Measurements from ENCODE around the gene LGALS3BP.
A peak's percentile ranks its signal among the peaks of the same experiment; 100 is the strongest.
"Not testable (repeated sequence)": the region's sequence is repeated elsewhere in the genome, so short reads cannot be mapped to it uniquely, and the experiment has no call there.

The LGALS3BP gene, protein sequence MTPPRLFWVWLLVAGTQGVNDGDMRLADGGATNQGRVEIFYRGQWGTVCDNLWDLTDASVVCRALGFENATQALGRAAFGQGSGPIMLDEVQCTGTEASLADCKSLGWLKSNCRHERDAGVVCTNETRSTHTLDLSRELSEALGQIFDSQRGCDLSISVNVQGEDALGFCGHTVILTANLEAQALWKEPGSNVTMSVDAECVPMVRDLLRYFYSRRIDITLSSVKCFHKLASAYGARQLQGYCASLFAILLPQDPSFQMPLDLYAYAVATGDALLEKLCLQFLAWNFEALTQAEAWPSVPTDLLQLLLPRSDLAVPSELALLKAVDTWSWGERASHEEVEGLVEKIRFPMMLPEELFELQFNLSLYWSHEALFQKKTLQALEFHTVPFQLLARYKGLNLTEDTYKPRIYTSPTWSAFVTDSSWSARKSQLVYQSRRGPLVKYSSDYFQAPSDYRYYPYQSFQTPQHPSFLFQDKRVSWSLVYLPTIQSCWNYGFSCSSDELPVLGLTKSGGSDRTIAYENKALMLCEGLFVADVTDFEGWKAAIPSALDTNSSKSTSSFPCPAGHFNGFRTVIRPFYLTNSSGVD

DNA sequence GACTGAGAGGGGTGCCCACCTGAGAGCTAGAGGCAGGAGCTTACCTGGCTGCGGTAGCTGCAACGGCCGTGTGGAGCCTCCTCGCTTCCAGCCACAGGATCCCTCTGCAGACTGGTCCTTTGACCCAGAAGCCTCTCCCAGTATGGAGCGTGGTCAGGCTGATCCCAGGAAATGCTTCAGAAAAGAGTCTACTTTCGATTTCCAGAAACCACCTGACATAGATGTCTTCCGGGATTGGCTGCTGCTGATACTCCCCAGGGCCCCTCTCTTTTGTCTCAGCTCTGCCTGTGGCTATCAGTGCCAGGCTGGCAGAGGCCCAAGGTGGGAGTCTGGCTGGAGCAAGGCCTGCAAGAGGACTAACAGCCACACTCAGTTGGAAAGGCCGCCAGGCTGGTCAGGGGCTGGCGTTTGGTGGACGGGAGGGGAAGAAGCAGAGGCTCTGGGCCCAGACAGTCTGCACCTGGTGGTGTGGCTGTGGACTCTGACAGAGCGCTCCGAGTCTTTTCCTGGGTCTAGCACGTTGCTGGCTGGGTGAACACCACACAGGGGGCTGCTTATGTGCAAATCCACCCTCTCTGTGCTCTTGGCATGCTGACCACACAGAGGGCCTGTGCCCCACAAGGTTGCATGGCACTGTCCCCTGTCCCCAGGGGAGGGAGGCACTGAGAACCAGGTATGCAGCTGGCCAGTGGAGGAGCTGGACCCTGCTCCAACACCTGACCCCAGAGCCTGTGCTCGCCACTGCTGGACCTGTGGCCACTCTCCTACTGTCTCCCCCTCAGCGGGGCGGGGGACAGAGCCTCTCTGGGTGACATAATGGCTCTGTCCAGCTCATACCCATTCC, at the start of gene LGALS3BP:
Gene LGALS3BP (minus strand): TSS at position 144 of the 844 bp plus-strand sequence. CDS start 2,732 bp downstream, outside the sequence.
- DNase-seq, result peak; percentile 94

DNA sequence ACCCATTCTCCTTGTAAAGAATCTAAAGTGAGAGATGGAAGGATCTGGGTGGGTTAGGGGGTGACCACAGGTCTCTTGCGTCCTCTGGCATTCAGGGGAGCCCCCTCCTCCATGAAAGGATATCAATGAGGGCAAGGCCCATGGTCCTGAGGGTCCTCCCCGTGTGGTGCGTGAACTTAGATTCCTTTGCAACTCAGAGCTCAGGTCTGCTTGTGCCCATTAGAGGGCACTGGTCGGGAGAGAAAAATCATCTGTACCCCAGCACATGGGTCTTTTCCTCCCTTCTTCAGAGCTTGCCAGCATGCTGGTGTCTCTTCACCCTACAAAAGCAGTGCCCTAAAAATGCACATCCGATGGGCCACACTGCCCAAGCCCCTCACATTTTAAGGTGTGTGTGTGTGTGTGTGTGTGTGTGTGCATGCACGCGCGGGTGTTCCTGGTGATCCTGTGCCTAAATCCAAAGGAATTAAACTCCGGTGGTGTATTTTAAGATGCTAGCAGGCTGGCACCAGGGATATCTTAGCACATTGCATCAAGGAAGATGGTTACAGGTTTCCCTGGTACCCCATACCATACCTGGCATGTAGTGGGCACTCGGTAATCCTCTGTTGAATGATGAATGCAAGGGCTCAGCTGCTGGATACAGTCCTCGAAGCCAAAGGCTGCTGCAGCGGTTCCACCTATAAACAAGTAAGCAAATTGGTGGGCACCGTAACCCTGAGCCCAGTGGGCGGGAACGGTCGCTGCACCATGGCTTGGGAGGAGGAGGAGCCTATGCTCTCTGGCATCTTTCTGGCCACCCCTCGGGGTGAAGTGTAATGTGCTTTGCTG, 49.0 kb upstream of the LGALS3BP start:
- no peak for DNase-seq

DNA sequence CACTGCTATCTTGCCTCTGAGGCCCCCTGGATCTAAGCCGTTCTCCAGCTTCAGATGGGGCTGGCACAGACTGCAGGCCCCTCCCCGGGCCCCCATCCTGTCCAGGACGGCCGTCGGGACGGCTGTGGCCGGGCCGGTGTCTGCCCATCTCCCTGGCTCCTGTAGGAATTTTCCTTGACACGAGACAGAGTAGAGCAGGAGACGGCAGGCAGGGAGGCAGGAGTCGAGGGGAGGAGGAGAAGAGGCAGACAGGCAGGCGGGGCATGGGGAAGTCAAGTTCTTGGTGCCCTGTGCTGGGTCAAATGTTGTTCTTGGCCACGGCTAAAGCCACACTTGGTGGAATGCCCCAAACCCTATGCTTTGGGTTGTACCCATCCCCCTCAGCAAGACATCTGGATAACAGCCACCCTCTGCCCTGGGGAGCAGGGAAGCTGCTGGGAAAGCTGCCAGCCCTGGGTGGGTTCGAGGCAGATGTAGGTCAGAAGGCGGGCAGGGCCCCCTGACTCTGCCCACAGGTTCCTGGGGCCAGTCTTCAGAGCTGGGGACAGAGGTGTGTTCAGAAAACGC, 48.3 kb upstream of the LGALS3BP start:
- no peak for DNase-seq

DNA sequence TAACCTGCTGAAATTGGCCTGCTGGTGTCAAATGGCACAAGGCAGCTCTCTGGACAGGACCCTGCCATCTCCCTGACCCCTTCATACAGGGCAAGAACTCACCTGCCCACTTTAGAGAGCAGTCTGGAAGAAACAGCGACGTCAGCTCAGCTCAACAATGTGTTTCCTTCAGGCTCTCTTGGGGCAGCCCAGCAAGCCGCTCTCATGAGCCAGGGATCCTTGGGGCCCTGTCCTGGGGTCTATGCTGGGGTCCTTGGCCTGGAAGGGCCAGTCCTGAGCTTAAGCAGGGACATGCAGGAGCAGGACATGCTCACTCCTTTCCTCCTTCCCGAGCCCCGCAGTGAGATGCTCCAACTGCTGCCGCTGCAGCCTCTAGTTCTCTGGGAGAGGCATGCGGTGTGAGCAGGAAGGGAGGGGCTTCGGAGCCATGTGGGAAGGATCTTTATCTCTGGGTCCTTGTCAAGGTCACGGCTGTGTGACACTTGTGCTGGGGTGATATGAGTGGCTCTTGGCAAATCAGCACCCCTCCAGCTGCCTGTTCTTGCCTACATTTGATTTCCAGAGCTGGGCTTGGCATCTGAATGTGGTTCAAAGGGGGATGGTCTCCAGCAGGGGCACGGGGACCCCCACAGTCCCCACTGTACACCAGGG, 47.7 kb upstream of the LGALS3BP start:
- DNase-seq, result no peak

DNA sequence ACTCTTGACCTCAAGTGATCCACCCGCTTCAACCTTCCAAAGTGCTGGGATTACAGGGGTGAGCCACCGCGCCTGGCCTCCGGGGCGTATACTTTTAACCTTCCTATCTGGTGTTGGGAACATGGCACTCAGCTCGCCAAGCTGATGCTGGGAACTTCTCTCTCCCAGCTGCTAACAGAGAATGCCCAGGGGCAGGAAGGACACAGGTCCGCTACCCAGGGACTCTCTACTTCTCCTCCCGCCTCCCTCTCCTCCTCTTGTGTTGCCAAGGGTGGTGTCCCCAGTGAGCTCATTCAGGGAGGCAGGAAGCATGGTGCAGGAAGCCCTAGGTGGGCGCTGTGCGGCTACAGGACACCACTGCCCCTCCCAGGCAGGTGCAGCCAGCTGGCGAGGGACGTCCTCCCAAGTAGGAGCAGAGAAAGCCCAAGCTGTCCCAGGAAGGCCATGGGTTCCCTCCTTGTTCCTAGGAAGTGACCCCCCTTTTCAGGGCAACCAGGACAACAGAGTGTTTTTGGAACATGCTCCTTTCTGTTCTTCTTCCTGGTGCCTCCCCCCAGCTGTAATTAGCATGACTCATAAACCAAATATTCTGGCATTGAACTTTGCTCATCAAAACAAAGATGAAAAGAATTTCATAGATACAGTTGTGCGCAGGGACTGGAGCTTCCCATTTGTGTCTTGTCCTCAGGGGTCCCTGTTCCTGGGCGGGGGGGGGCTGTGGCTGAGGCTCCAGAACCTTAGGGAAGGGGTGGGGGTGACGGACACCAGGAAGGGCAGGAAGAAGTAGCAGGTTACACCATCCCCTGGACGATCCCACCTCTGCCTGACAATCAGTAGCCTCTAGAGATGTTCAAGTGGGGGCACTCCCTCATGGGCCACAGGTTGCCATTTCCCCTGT, 46.9 kb upstream of the LGALS3BP start:
- DNase-seq, result no peak

DNA sequence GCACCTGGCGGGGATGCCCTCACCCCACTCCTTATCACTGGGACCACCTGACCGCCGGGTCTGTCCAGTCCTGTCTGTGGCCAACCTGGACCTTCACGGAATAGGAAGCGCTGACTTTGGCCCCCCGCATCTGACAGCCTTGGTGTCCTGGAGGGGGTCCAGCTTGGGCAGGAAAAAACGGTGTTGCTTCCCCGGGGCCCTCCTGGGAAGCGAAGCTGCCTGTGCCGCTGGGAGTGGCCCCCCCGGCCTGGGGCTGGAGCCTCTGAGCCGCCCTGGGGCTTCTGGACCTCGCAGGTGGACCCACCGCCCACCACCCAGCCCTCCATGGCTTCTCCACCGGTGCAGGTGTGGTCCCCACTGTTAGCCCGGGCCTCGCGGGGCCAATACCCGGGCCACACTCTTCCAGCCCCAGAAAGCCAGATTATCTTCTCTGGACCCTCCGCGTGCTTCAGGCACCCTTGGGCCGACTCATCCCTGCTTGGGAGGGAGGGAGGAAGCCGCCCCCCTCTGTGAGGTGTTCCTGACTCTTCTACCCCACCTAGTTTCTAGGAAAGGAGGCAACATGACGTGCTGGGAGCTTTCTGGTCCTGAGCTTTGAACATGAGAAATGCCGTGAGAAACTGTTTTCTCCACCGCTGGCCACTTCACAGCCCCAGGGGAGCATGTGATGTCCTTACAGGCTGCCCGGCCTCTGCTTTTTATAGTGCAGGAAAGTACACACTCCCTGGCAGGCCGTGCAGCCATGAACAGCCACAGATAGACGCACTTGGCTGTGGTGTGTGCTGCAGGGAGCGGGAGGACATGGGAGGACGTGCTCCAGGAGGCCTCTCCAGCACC, 45.4 kb upstream of the LGALS3BP start:
- DNase-seq, result no peak

DNA sequence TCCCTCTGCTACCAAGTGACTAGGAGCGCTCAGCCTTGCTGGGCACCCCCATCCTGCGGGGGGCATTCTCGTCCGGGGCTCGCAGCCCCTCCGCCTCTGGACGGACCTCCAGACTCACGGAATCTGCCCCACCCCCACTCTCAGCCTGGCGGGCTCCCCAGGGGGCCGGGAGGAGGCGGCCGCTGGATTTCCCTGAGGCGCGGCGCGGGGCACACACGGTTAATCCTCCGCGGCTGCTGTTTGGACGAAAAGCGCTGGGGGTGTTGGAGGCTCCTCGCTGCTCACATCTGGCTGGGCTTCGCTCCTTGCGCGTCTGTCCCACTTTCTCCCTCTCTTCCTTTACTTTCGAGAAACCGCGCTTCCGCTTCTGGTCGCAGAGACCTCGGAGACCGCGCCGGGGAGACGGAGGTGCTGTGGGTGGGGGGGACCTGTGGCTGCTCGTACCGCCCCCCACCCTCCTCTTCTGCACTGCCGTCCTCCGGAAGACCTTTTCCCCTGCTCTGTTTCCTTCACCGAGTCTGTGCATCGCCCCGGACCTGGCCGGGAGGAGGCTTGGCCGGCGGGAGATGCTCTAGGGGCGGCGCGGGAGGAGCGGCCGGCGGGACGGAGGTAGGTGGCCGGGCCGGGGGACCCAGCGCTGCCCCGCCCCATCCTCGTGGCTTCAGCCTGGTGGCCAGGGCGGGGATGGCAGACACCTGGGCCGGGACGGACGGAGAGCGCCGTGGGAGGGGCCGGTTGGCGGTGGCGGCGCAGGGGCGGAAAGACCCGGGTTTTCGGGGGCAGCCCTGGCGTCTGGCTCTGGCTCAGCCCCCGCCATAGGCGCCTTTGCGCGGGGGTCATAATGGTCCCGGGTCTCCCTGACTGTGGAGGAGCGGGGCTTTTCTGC, 44.4 kb upstream of the LGALS3BP start, which contains the start of gene C1QTNF1:
Gene C1QTNF1 (plus strand): TSS at position 284 of the 886 bp plus-strand sequence. CDS start 19,800 bp downstream, outside the sequence.
- no peak for DNase-seq

DNA sequence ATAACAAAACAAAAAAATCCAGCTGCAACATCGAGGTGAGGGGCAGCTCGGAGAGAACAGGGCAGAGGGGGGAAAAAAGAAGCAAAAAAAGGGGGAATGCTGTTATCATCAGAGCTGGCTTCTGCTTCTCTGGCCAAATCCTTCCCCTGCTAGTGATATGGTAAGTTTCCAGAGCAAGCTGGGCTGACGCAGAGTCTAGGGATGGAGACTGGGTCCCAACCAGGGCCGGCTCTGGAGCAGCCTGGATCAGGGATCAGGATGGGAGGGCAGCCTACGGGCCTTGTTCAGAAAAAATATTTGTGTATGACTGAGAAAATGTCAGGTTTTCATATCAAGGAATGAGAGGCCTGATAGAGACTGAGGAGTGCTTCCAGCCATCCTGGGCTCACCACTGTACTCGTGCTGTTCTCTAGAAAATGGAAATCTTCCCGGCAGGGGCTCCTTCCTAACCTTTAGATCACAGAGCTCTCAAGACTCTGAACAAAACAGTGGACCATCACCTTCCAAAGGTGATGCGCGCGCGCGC, 43.5 kb upstream of the LGALS3BP start:
- DNase-seq, result no peak

DNA sequence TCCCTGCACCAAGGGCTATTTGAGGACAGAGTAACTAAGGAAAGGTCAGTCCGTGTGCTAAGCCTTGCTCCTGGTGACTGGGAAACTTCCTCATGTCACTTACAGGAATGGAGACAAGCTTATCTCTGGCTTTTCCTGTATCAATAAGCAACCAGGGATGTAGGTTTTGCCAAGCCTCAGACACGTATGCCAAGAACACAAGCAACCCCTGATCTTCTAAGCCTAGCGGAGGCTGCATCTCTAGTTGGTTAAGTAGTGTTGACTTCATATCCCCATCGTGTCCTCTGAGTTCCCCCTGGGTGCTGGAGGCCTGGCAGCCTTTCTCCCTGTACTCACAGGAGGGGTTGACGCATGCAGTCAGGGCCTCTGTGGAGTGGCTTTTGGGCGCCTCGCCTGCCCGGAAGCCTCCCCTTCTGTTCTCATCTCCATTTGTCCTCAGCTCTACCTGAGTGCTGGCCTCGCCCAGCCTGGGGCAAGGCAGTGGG, 42.8 kb upstream of the LGALS3BP start:
- DNase-seq, result no peak

DNA sequence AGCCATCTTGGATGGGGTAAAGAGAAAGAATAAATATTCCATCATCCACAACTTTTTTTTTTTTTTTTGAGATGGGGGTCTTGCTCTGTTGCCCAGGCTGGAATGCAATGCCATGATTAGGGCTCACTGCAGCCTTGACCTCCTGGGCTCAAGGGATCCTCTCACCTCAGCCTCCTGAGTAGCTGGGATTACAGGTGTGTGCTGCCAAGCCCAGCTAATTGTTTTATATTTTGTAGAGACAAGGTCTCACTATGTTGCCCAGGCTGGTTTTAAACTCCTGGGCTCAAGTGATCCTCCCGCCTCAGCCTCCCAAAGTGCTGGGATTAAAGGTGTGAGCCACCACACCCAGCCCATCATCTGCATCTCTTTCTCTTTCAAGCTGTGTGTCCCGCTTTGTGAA, 42.2 kb upstream of the LGALS3BP start:
- not testable (repeated sequence) for DNase-seq

DNA sequence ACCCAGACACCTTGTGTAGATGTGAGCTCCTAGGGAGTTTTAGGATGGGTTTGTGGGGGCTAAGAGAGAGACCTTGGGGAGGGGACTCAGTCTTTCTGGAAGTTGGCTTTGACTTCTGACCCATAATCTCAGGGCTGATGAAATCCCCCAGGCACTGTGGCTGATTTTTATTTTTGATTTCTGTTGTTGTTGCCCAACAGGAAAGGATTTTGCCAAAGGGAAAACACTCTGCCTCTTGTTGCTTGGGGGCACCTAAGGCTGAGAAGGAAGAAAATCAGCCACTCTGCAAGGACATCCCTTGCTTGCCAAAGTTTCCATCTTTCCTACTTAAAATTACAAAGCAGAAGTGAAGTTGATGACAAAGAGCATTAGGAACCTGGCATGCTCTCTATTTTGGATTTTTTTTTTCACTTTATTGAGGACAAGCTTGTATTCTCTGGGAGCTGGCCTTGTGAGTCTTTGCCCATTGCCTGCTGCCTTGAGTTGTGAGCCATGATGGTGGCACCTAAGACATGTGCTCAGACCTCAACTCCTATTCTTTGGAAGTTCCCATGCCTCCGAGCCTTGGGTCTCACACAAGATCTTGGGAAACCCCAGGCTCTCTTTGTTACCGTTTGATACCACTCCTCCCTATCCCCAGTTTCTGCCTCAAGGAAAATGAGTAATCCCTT, 41.0 kb upstream of the LGALS3BP start:
- no peak for DNase-seq

DNA sequence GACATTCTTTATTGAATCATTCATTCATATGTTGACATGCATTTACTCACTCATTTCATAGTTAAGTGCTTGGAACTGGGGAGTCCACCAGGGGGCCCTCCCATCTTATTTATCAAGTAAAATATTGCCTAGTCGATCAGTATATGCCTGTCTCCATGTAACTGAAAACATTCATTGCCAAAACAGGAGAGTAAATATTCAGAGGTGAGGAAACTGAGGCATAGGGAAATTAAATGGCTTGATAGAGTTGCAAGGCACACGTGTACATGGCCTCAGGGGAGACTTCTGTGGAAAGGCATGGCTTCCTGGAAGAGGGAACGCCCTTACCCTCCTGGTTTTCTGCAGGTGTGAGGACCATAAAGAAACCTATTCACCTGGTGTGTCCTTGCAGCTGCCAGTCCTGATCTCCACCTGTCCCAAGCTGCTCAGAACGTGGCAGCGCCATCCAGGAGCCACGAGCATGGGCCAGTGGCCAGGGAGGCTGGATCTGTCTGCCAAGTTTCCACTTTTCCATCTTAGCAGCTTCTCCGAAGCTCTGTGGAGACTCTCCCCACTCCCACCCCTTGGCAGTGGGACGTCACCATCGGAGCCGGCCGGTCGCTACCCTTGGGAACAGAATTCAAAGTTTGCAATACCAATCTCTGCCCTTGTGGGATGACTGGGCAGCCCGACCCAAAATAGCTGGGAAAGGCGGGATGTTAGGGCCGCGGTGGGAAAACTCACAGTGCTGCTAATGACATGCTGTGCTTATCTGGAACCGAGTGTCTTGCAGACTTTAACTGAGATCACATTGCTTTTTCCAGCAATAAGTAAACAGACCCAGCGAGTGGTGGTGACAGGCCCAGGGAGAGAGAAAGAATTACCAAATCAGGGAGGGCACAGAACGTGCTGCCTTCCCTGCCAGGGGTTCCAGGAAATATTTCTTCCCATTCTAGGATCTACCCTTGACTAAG, 40.2 kb upstream of the LGALS3BP start:
- peak; percentile 68 for DNase-seq

DNA sequence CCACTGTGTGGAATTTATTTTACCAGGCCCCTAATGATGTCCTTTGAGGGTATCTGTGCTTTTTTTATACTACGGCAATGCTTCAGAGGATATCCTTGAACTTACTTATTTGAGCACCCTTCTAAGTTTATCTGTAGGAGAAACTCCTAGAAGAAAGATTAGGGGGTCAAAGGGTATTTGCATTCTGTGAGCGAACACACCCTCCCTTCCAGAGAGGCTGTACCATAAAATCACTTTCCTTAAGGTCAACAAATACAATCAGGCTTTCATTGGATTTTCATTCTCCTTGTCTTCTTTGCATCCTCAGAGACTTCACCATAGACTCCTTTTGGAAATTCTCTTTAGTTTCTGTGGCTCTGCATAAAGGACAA, 39.5 kb upstream of the LGALS3BP start:
- no peak for DNase-seq

DNA sequence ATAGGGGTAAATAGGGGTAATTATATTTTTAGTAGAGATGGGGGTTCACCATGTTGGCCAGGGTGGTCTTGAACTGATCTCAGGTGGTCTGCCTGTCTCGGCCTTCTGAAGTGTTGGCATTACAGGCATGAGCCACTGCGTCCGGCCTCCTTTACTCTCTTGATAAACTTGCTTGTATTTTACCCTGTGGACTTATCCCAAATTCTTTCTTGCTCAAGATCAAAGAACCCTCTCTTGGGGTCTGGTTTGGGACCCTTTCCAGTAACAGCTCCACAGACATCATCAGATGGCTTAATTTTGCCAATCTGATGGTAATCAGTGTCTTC, 38.6 kb upstream of the LGALS3BP start:
- DNase-seq, result no peak

DNA sequence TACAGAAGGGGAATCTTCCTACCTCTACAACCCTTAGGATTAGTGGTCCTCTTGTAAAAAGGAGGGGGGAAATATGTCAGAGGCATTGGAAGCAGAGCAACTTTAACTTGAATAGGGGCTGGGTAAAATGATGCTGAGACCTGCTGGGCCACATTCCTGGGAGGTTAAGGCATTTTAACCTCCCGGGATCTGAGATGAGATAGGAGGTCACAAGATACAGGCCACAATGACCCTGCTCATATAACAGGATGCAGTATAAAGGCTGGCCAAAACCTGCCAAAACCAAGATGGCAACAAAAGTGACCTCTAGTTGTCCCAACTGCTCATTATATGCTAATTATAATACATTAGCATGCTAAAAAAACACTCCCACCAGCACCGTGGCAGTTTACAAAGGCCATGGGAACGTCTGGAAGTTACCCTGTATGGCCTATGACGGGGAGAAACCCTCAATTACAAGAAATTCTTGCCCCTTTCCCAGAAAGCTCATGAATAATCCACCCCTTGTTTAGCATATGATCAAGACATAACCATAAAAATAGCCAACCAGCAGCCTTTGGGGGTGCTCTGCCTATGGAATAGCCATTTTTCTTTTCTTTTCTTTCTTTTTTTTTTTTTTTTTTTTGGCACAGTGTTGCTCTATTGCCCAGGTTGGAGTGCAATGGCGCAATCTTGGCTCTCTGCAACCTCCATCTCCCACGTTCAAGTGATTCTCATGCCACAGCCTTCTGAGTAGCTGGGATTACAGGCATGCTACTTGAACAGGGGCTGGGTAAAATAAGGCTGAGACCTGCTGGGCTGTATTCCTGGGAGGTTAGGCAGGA, 38.0 kb upstream of the LGALS3BP start:
- no peak for DNase-seq
